OCI-LY1 (cell line): ENCODE measurements around the gene KRTAP21-2.

ENCODE experiments used
- CTCF ChIP-seq: fragments of 200-600 bp; sonication (generic), shearing (Covaris generic); IDR thresholded peaks from 2 replicates; pipeline ENCODE4 v1.5.1; 2017; ENCODE audit warnings: mild to moderate bottlenecking, antibody characterized with exemption, low read length, moderate library complexity, mixed read lengths
- EZH2 ChIP-seq: fragments of 200-600 bp; sonication (generic), shearing (Covaris generic); IDR thresholded peaks from 2 replicates; pipeline ENCODE4 v1.8.0; 2017; ENCODE audit warnings: borderline replicate concordance, mixed run types, mild to moderate bottlenecking, antibody characterized with exemption, low read length, moderate library complexity, mixed read lengths

- TF ChIP-seq CTCF (no peak), EZH2 (no peak)
Measured at GRCh38 chr21:30710499-30710898, 36.6 kb downstream of the KRTAP21-2 start.
